ENCODE data around the gene APOC3.

- TF ChIP-seq POLR2AphosphoS5 (IDR thresholded peaks at IDR 0.05; ENCODE audit: low read depth, low read length): no peak
- TF ChIP-seq FOXP2 (optimal IDR thresholded peaks at IDR 0.05; ENCODE audit: borderline replicate concordance, extremely low read depth, extremely low read length, insufficient read depth): no peak
- TF ChIP-seq TAF1 (IDR thresholded peaks at IDR 0.05; ENCODE audit: borderline replicate concordance, insufficient read depth, low read length): no peak
- TF ChIP-seq REST (IDR thresholded peaks at IDR 0.05; ENCODE audit: insufficient read depth in 1 of 2, low read depth in 2 of 2, low read length in 2 of 2): no peak
Observed at GRCh38 chr11:116814502-116814901, 15.2 kb upstream of the APOC3 start.

All from PFSK-1 (cell line).